ENCODE measurements around the gene ARHGAP32.

GRCh38 chr11:128941110-128941509 is 251.0 kb downstream of the ARHGAP32 start:
- TF ChIP-seq CTCF (IDR thresholded peaks at IDR 0.05; ENCODE audit: low read depth, low read length) (no peak), POLR2A (IDR thresholded peaks at IDR 0.05; ENCODE audit: extremely low read depth, insufficient read length) (no peak)

Data from NB4 (cell line).